GM18498 (cell line): ENCODE measurements around the gene ZBTB47.

ENCODE experiments used
- ATAC-seq: cut with Tn5 transposase; IDR thresholded peaks from one replicate; pipeline ENCODE4 v1.9.1; 2021; ENCODE audit warnings: mild to moderate bottlenecking, moderate library complexity; ENCODE audit not compliant: unreplicated experiment

ZBTB47 gene

GRCh38 chr3:42664438-42664803 is 10.9 kb downstream of the ZBTB47 start:
- ATAC-seq = no peak

GRCh38 chr3:42665050-42665878 is 11.8 kb downstream of the ZBTB47 start:
- no peak for ATAC-seq

GRCh38 chr3:42666022-42666421 is 12.5 kb downstream of the ZBTB47 start:
- no peak for ATAC-seq

- ATAC-seq = no peak
Observed at GRCh38 chr3:42666577-42666998, 13.1 kb downstream of the ZBTB47 start.

- no peak for ATAC-seq
Observed at GRCh38 chr3:42667096-42667522, 13.6 kb downstream of the ZBTB47 start.

GRCh38 chr3:42667523-42668412 is 14.3 kb downstream of the ZBTB47 start:
- ATAC-seq = no peak

GRCh38 chr3:42668413-42668760 is 14.9 kb downstream of the ZBTB47 start:
- ATAC-seq = no peak

- ATAC-seq = no peak
Observed at GRCh38 chr3:42668793-42669217, 15.3 kb downstream of the ZBTB47 start.

GRCh38 chr3:42670051-42670576 is 16.6 kb downstream of the ZBTB47 start:
- no peak for ATAC-seq

GRCh38 chr3:42670670-42671069 is 17.2 kb downstream of the ZBTB47 start:
- ATAC-seq = no peak

GRCh38 chr3:42672515-42672914 is 19.0 kb downstream of the ZBTB47 start:
- ATAC-seq = no peak

GRCh38 chr3:42673082-42673481 is 19.6 kb downstream of the ZBTB47 start:
- no peak for ATAC-seq

- no peak for ATAC-seq
Observed at GRCh38 chr3:42674146-42674545, 20.6 kb downstream of the ZBTB47 start.

- ATAC-seq = no peak
Observed at GRCh38 chr3:42675909-42676308, 22.4 kb downstream of the ZBTB47 start.

GRCh38 chr3:42678447-42678846 is 24.9 kb downstream of the ZBTB47 start:
- ATAC-seq = no peak

GRCh38 chr3:42680271-42680670 is 26.8 kb downstream of the ZBTB47 start:
- no peak for ATAC-seq

GRCh38 chr3:42680806-42681205 is 27.3 kb downstream of the ZBTB47 start:
- ATAC-seq = no peak

- ATAC-seq = no peak
Observed at GRCh38 chr3:42681361-42682038, 28.0 kb downstream of the ZBTB47 start.

GRCh38 chr3:42682301-42683070 is 29.0 kb downstream of the ZBTB47 start:
- no peak for ATAC-seq

GRCh38 chr3:42683875-42684598 is 30.5 kb downstream of the ZBTB47 start:
- ATAC-seq = no peak
